ENCODE data around the gene ATG7.

The ATG7 gene

GRCh38 chr3:11373654-11374053 is 101.5 kb downstream of the ATG7 start:
- no peak overlapping the region for H3K4me2 ChIP-seq (ENCODE audit: low read depth, low read length)
- no peak overlapping the region for H2AFZ ChIP-seq (ENCODE audit: low read length)

DNA sequence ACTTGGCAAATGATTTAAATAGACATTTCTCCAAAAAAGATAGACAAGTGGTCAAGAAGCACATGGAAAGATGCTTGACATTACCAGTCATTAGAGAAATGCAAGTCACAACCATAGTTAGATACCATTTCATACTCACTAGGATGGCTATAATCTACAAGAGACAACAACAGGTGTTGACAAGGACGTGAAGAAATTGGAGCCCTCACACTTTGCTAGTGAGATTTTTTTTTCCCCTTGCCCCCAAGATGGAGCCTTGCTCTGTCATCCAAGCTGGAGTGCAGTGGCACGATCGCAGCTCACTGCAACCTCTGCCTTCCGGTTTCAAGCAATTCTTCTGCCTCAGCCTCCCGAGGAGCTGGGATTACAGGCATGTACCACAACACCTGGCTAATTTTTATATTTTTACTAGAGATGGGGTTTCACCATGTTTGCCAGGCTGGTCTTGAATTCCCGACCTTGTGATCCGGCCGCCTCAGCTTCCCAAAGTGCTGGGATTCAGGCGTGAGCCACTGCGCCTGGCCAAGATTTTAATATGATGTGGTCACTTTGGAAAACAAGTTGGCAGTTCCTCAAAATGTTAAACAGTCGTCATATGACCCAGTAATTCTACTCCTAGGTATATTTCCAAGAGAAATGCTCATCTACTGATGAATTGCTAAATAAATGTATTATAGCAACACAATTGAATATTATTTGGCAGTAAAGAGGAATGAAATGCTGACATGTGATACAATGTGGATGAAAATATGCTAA is 103.3 kb downstream of the ATG7 start:
- no peak for DNase-seq
- Histone ChIP-seq H3K9me2 (replicated peaks; ENCODE audit: insufficient read depth, low read length) (no peaks in the 10 kb centered on the region), H3K4me2 (ENCODE audit: low read depth, low read length) (no peak overlapping the region), H3K27ac (ENCODE audit: low read length) (no peak overlapping the region), H3K79me2 (ENCODE audit: low read length) (no peaks in the 10 kb centered on the region), H3K4me3 (ENCODE audit: low read length) (no peak overlapping the region), H3K27me3 (replicated peaks; ENCODE audit: insufficient read depth, low read length) (no peaks in the 10 kb centered on the region), H3K36me3 (replicated peaks; ENCODE audit: insufficient read depth, low read length) (no peaks in the 10 kb centered on the region), H3F3A (ENCODE audit: insufficient read depth, low read length) (no peaks in the 10 kb centered on the region), H3K9me3 (replicated peaks; ENCODE audit: insufficient read depth, low read length) (no peaks in the 10 kb centered on the region), H2AFZ (ENCODE audit: low read length) (no peak overlapping the region), H3K4me1 (ENCODE audit: low read length) (no peaks in the 10 kb centered on the region), H4K20me1 (ENCODE audit: insufficient read depth, low read length) (no peaks in the 10 kb centered on the region), H3K9ac (ENCODE audit: low read length) (no peak overlapping the region)
- no peak for TF ChIP-seq EZH2 (optimal IDR thresholded peaks at IDR 0.05; ENCODE audit: low read depth, low read length)

More at GRCh38 chr3:11373654-11374053, 101.5 kb downstream of the ATG7 start:
- Histone ChIP-seq H3K4me3 (ENCODE audit: low read length) (no peak overlapping the region), H4K20me1 (ENCODE audit: insufficient read depth, low read length) (no peaks in the 10 kb centered on the region), H3K27ac (ENCODE audit: low read length) (no peak overlapping the region), H3K27me3 (replicated peaks; ENCODE audit: insufficient read depth, low read length) (no peaks in the 10 kb centered on the region), H3K79me2 (ENCODE audit: low read length) (no peaks in the 10 kb centered on the region), H3K9me2 (replicated peaks; ENCODE audit: insufficient read depth, low read length) (no peaks in the 10 kb centered on the region), H3K4me1 (ENCODE audit: low read length) (no peaks in the 10 kb centered on the region), H3F3A (ENCODE audit: insufficient read depth, low read length) (no peaks in the 10 kb centered on the region), H3K9ac (ENCODE audit: low read length) (no peak overlapping the region), H3K9me3 (replicated peaks; ENCODE audit: insufficient read depth, low read length) (no peaks in the 10 kb centered on the region), H3K36me3 (replicated peaks; ENCODE audit: insufficient read depth, low read length) (no peaks in the 10 kb centered on the region)
- no peak for DNase-seq
- TF ChIP-seq EZH2phosphoT487 (IDR thresholded peaks at IDR 0.05; ENCODE audit: low read length) = no peak
- no peak for TF ChIP-seq CTCF (IDR thresholded peaks at IDR 0.05; ENCODE audit: low read length)
- TF ChIP-seq EZH2 (optimal IDR thresholded peaks at IDR 0.05; ENCODE audit: low read depth, low read length) = no peak

GRCh38 chr3:11377719-11378118 is 105.5 kb downstream of the ATG7 start:
- Histone ChIP-seq H3K4me2 (ENCODE audit: low read depth, low read length) (no peak overlapping the region), H3K27ac (ENCODE audit: low read length) (no peak overlapping the region), H3F3A (ENCODE audit: insufficient read depth, low read length) (no peaks in the 10 kb centered on the region), H3K9me3 (replicated peaks; ENCODE audit: insufficient read depth, low read length) (no peaks in the 10 kb centered on the region), H3K36me3 (replicated peaks; ENCODE audit: insufficient read depth, low read length) (no peaks in the 10 kb centered on the region), H3K4me1 (ENCODE audit: low read length) (no peaks in the 10 kb centered on the region), H3K9ac (ENCODE audit: low read length) (no peak overlapping the region), H2AFZ (ENCODE audit: low read length) (no peak overlapping the region), H3K4me3 (ENCODE audit: low read length) (no peak overlapping the region), H3K79me2 (ENCODE audit: low read length) (no peaks in the 10 kb centered on the region), H3K9me2 (replicated peaks; ENCODE audit: insufficient read depth, low read length) (no peaks in the 10 kb centered on the region), H3K27me3 (replicated peaks; ENCODE audit: insufficient read depth, low read length) (no peaks in the 10 kb centered on the region), H4K20me1 (ENCODE audit: insufficient read depth, low read length) (no peaks in the 10 kb centered on the region)
- DNase-seq = no peak
- TF ChIP-seq EZH2 (optimal IDR thresholded peaks at IDR 0.05; ENCODE audit: low read depth, low read length) (no peak), CTCF (IDR thresholded peaks at IDR 0.05; ENCODE audit: low read length) (no peak), EZH2phosphoT487 (IDR thresholded peaks at IDR 0.05; ENCODE audit: low read length) (no peak)

DNA sequence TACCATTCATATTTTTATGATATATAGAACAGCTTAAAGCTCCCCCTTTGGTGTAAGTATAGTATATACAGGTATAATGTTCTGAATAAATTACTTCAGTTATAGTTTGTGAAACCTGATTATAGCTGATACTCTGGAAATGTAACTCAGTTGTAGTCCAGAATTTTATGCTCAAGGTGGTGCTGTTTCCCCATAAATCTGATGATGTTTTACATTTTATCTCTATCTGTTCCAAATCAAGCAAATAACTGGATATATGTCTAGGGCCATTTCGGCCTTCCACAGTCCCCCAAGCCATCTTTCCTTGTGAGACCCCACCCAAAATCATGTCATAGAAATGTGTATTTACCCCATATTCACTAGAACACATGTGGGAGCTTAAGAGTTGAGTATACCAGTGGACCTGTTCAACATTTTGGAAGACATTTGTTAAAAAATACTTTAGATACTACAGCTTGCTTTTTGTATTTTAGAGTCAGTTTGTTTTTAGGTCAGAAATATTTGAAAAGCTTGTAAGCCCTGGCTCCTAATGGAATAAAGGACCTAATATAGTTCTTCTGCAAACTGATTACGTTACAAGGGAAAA is 107.1 kb downstream of the ATG7 start:
- Histone ChIP-seq H3K27me3 (replicated peaks; ENCODE audit: insufficient read depth, low read length) (no peaks in the 10 kb centered on the region), H3K9me3 (replicated peaks; ENCODE audit: insufficient read depth, low read length) (no peaks in the 10 kb centered on the region), H3F3A (ENCODE audit: insufficient read depth, low read length) (no peaks in the 10 kb centered on the region), H3K9me2 (replicated peaks; ENCODE audit: insufficient read depth, low read length) (no peaks in the 10 kb centered on the region), H3K4me1 (ENCODE audit: low read length) (no peaks in the 10 kb centered on the region), H3K27ac (ENCODE audit: low read length) (no peak overlapping the region), H3K79me2 (ENCODE audit: low read length) (no peaks in the 10 kb centered on the region), H3K4me3 (ENCODE audit: low read length) (no peak overlapping the region), H4K20me1 (ENCODE audit: insufficient read depth, low read length) (no peaks in the 10 kb centered on the region), H2AFZ (ENCODE audit: low read length) (no peak overlapping the region), H3K9ac (ENCODE audit: low read length) (no peak overlapping the region), H3K36me3 (replicated peaks; ENCODE audit: insufficient read depth, low read length) (no peaks in the 10 kb centered on the region), H3K4me2 (ENCODE audit: low read depth, low read length) (no peak overlapping the region)
- DNase-seq = peak; percentile 21
- no peak for TF ChIP-seq EZH2 (optimal IDR thresholded peaks at IDR 0.05; ENCODE audit: low read depth, low read length)
- TF ChIP-seq CTCF (IDR thresholded peaks at IDR 0.05; ENCODE audit: low read length) = peak; percentile 41

Data from MM.1S (cell line).